K562 (cell line): ENCODE data around the gene ACSF3. TPM values are rescaled to one million over a fixed set of nuclear protein-coding genes. Genes with fewer than 3 reads are reported as not detected.
A peak's percentile ranks its signal among the peaks of the same experiment; 100 is the strongest.

Source experiments
- ATAC-seq: fragments of 200-7000 bp; cut with Tn5 transposase; 3 replicates; pipeline ENCODE4 v1.9.1; 2020; ENCODE audit warnings: moderate library complexity
- BruUV-seq: library from RNA; stranded (reverse); fragments of 400-500 nt; replicated peaks from 2 replicates; lab custom pipeline; 2021; lab: Mats Ljungman, UMichigan
- CTCF ChIA-PET: fragments of 300-600 bp; formaldehyde crosslinking; extraction: SDS; loops from one replicate; lab custom pipeline; 2021; ENCODE audit warnings: low intra/inter-chr PET ratio; lab: Yijun Ruan, JAX
- POLR2A ChIA-PET: fragments of 300-600, 350-650 bp; sonication (Branson Sonifier 250); formaldehyde crosslinking; extraction: SDS; loops from one replicate; lab custom pipeline; 2021; ENCODE audit warnings: antibody characterized with exemption, inconsistent platforms; lab: Yijun Ruan, JAX
- DNase-seq, 4 experiments: peaks; one replicate each; pipeline versions ENCODE4 v3.0.0 to v3.0.0-alpha.2; 2011 to 2018; ENCODE audit warnings: low spot score in 3 of 4, mixed read lengths in 3 of 4; ENCODE audit errors: extremely low read depth in 1 of 4
- FAIRE-seq: peaks from 2 replicates; lab custom pipeline; 2011; peaks lifted over from hg19 to GRCh38; lab: Jason Lieb, UNC
- H2AFZ ChIP-seq: 2 replicates; pipeline ENCODE4 v1.6.0; 2011; ENCODE audit warnings: low read depth, low read length, control low read depth, inconsistent platforms
- H3K27ac ChIP-seq: fragments of 200-600 bp; 3 replicates; pipeline ENCODE4 v1.8.0; 2011; ENCODE audit warnings: low read depth, mild to moderate bottlenecking, control low read depth, inconsistent platforms, low read length, moderate library complexity, mixed read lengths; ENCODE audit errors: extremely low read depth
- H3K27me3 ChIP-seq, 2 experiments: fragments of 300-600 bp in 1 of 2; 2 replicates in 1 of 2; 3 replicates in 1 of 2; pipeline versions ENCODE4 v1.6.0 to v1.8.0; 2011; ENCODE audit warnings: inconsistent platforms in 2 of 2, low read length in 2 of 2, mild to moderate bottlenecking in 1 of 2, mixed read lengths in 1 of 2, moderate library complexity in 1 of 2; ENCODE audit not compliant: control insufficient read depth in 2 of 2, insufficient read depth in 2 of 2
- H3K36me3 ChIP-seq: fragments of 300-600 bp; 3 replicates; pipeline ENCODE4 v1.8.0; 2011; ENCODE audit warnings: mild to moderate bottlenecking, low read length, inconsistent platforms; ENCODE audit not compliant: control insufficient read depth, insufficient read depth
- H3K4me1 ChIP-seq, 2 experiments: fragments of 200-600 bp in 1 of 2; replicated peaks in 1 of 2; 2 replicates in 1 of 2; 3 replicates in 1 of 2; pipeline versions ENCODE4 v1.5.1 to v1.8.0; 2011; ENCODE audit warnings: inconsistent platforms in 2 of 2, low read length in 2 of 2, mild to moderate bottlenecking in 1 of 2, mixed read lengths in 1 of 2, moderate library complexity in 1 of 2; ENCODE audit not compliant: control insufficient read depth in 2 of 2, insufficient read depth in 2 of 2
- H3K4me2 ChIP-seq: 2 replicates; pipeline ENCODE4 v1.6.1; 2011; ENCODE audit warnings: low read length, control low read depth, inconsistent platforms, mixed read lengths; ENCODE audit not compliant: insufficient read depth
- H3K4me3 ChIP-seq: fragments of 200-600 bp; sonication (generic), shearing (Covaris generic); 2 replicates; pipeline ENCODE4 v1.5.1; 2016; ENCODE audit warnings: control low read depth, inconsistent platforms
- H3K79me2 ChIP-seq: fragments of 200-600 bp; 3 replicates; pipeline ENCODE4 v1.8.0; 2011; ENCODE audit warnings: low read length, inconsistent platforms; ENCODE audit not compliant: control insufficient read depth, insufficient read depth
- H3K9ac ChIP-seq, 2 experiments: 2 replicates each; pipeline versions ENCODE4 v1.6.0 to v1.6.1; 2011; ENCODE audit warnings: low read depth in 2 of 2, low read length in 2 of 2, control low read depth in 1 of 2, inconsistent platforms in 1 of 2, mild to moderate bottlenecking in 1 of 2, mixed read lengths in 1 of 2; ENCODE audit not compliant: insufficient read depth in 1 of 2
- H3K9me1 ChIP-seq: one replicate; pipeline ENCODE4 v1.6.0; 2011; ENCODE audit warnings: inconsistent platforms, mild to moderate bottlenecking, low read length, moderate library complexity; ENCODE audit not compliant: control insufficient read depth, insufficient read depth
- H3K9me3 ChIP-seq: replicated peaks from 2 replicates; pipeline ENCODE4 v1.5.1; 2011; ENCODE audit warnings: low read depth, low read length, inconsistent platforms; ENCODE audit not compliant: control insufficient read depth, insufficient read depth
- H4K20me1 ChIP-seq: replicated peaks from 2 replicates; pipeline ENCODE4 v1.6.1; 2011; ENCODE audit warnings: low read length, inconsistent platforms, mixed read lengths; ENCODE audit not compliant: control insufficient read depth, insufficient read depth
- CEBPZ ChIP-seq: fragments of 150-350 bp; IDR thresholded peaks from 2 replicates; pipeline ENCODE4 v1.6.1; 2014; ENCODE audit warnings: low read depth, mild to moderate bottlenecking, low read length, borderline replicate concordance
- USF2 ChIP-seq: sonication (generic); formaldehyde crosslinking; IDR thresholded peaks from 2 replicates; pipeline ENCODE4 v1.5.0; 2020; ENCODE audit warnings: missing genetic modification reagents
- ZFP30 ChIP-seq: fragments of 250-450 bp; sonication (Bioruptor Pico); IDR thresholded peaks from 2 replicates; pipeline ENCODE4 v1.8.0; 2022; ENCODE audit warnings: moderate library complexity, mild to moderate bottlenecking, inconsistent platforms, borderline replicate concordance
- ZNF507 ChIP-seq: conservative IDR thresholded peaks from 2 replicates; pipeline ENCODE4 v1.6.1; 2017; ENCODE audit warnings: missing genetic modification characterization, missing compliant biosample characterization
- WGBS: fragments of 100-300 bp; shearing (Covaris generic); methylation state at CpG from one replicate; pipeline ENCODE4 v1.1.6; 2016; ENCODE audit warnings: low coverage, mixed read lengths; ENCODE audit not compliant: insufficient coverage; ENCODE audit errors: missing lambda C conversion rate; 5-methylcytosine and 5-hydroxymethylcytosine counted together
- in situ Hi-C: fragments of 300-500 bp; cut with MboI; formaldehyde crosslinking; loops from 4 replicates; pipeline ENCODE4 v1.15.0; 2018; ENCODE audit warnings: inconsistent platforms, mixed read lengths
- intact Hi-C: fragments of 100-400 bp; cut with micrococcal nuclease; formaldehyde crosslinking; loops from 2 replicates; pipeline ENCODE4 v1.14.2; 2022
- polyA plus RNA-seq, 8 experiments: library from polyadenylated mRNA; depleted of rRNA in 4 of 8; stranded (reverse) in 5 of 8; unstranded in 3 of 8; fragments of >200 nt; fragmentation: Nextera tagmentation in 2 of 8; fragmentation: Illumina TruSeq in 1 of 8; extraction: Ambion mirVana in 2 of 8; extraction: Trizol in 1 of 8; gene quantifications; 2 replicates each; pipeline versions ENCODE4 v1.2.1 to v1.2.3, GENCODE V29; 2011 to 2014; ENCODE audit warnings: inconsistent platforms in 1 of 8, missing spikeins in 1 of 8
- total RNA-seq, 7 experiments: library from RNA; depleted of rRNA in 6 of 7; stranded (reverse); fragments of >200 nt in 6 of 7; fragmentation: Illumina TruSeq in 2 of 7; extraction: Trizol in 2 of 7; gene quantifications; 2 replicates each; pipeline versions ENCODE4 v1.2.1 to v1.2.3, GENCODE V29; 2011 to 2021; ENCODE audit warnings: low replicate concordance in 1 of 7

ACSF3 gene
- total and polyA plus RNA-seq, 9 of the 15 experiments (the other 6 are each of a cell fraction or from before 2014, with no cell fraction given), result 0.77 to 32.8 (median 14.7) TPM

- TF ChIP-seq CEBPZ (no peak), USF2 (no peak)
Measured at GRCh38 chr16:89123831-89124100, 30.1 kb downstream of the ACSF3 start (continued).

GRCh38 chr16:89129378-89129777 is 35.7 kb downstream of the ACSF3 start:
- WGBS, result 89% methylated on average over 1 of the region's 1 CpG
- CTCF ChIA-PET, result no interaction called here
- ATAC-seq, result no peak

More at GRCh38 chr16:89129378-89129777, 35.7 kb downstream of the ACSF3 start:
- H3K79me2 ChIP-seq, result no peaks in the 10 kb centered on the region
- no peak overlapping the region for H3K9ac ChIP-seq
- TF ChIP-seq ZNF507 (tag), result peak; percentile 96
- TF ChIP-seq ZFP30 (CRISPR knock-in tag), result no peak
- H3K4me1 ChIP-seq, result peaks cover 0 to 11% of the 10 kb centered on the region in 2 experiments; a peak in 1 of 5 replicates
- peaks cover 36% of the 10 kb centered on the region; the same call in 2 of the 3 replicates for H3K36me3 ChIP-seq
- no peak overlapping the region for H3K27ac ChIP-seq
- H2AFZ ChIP-seq, result no peak overlapping the region
- peaks cover 4% of the 10 kb centered on the region for H3K9me3 ChIP-seq
- DNase-seq (no peak), FAIRE-seq (no peak)
- H4K20me1 ChIP-seq, result no peaks in the 10 kb centered on the region
- H3K9me1 ChIP-seq, result no peaks in the 10 kb centered on the region
- no peak overlapping the region for H3K4me3 ChIP-seq
- no peaks in the 10 kb centered on the region for H3K27me3 ChIP-seq
- BruUV-seq, result no TSS peak
- no peak overlapping the region for H3K4me2 ChIP-seq
- intact Hi-C loops (no loop called here), in situ Hi-C loops (no loop called here)
- POLR2A ChIA-PET, result interaction anchor here (0.7 kb wide), 1 partner anchor 61 kb away, joined by 4 read pairs; no protein-coding TSS in a partner anchor
